HepG2 (cell line): ENCODE results near the gene PFN1. TPM values are rescaled to one million over a fixed set of nuclear protein-coding genes. Genes with fewer than 3 reads are reported as not detected.

Source experiments
- CENPX ChIP-seq: sonication (generic); formaldehyde crosslinking; IDR thresholded peaks from 2 replicates; pipeline ENCODE4 v1.9.0; 2021; ENCODE audit warnings: mild to moderate bottlenecking, missing genetic modification reagents, moderate library complexity
- CERS6 ChIP-seq: sonication (generic); formaldehyde crosslinking; IDR thresholded peaks from 2 replicates; pipeline ENCODE4 v1.5.0; 2020; ENCODE audit warnings: missing genetic modification reagents
- CHD4 ChIP-seq: fragments of 200-600 bp; sonication (generic); IDR thresholded peaks from 2 replicates; pipeline ENCODE4 v1.7.0; 2017; ENCODE audit warnings: mild to moderate bottlenecking, low read length, borderline replicate concordance
- HCFC1 ChIP-seq: fragments of 150-350 bp; IDR thresholded peaks from 2 replicates; pipeline ENCODE4 v1.6.1; 2014; ENCODE audit warnings: low read depth, low read length
- HNRNPH1 ChIP-seq: fragments of 200-400 bp; formaldehyde crosslinking; optimal IDR thresholded peaks from 2 replicates; pipeline ENCODE3; 2017; ENCODE audit warnings: mild to moderate bottlenecking, low read depth, low read length
- HOXD1 ChIP-seq: sonication (generic); formaldehyde crosslinking; IDR thresholded peaks from 2 replicates; pipeline ENCODE4 v1.5.0; 2020; ENCODE audit warnings: missing genetic modification reagents
- KAT2B ChIP-seq: fragments of 150-350 bp; IDR thresholded peaks from 2 replicates; pipeline ENCODE4 v1.6.1; 2014; ENCODE audit warnings: low read depth, low read length, borderline replicate concordance
- PBX2 ChIP-seq: IDR thresholded peaks from 2 replicates; pipeline ENCODE4 v1.6.1; 2016; ENCODE audit warnings: control low read depth
- POLR2A ChIP-seq, 2 experiments: IDR thresholded peaks; 2 replicates each; pipeline ENCODE4 v1.6.1; 2011; ENCODE audit warnings: low read depth in 2 of 2, low read length in 2 of 2, mild to moderate bottlenecking in 1 of 2, moderate library complexity in 1 of 2; ENCODE audit not compliant: insufficient read depth in 1 of 2
- ZNF354B ChIP-seq: sonication (generic); formaldehyde crosslinking; IDR thresholded peaks from 2 replicates; pipeline ENCODE4 v1.8.0; 2022; ENCODE audit warnings: mild to moderate bottlenecking, missing genetic modification reagents
- ZNF367 ChIP-seq: sonication (generic); formaldehyde crosslinking; IDR thresholded peaks from 2 replicates; pipeline ENCODE4 v1.4.0; 2020; ENCODE audit warnings: missing genetic modification reagents, borderline replicate concordance
- ZNF556 ChIP-seq: sonication (generic); formaldehyde crosslinking; IDR thresholded peaks from 2 replicates; pipeline ENCODE4 v1.4.0; 2020; ENCODE audit warnings: mild to moderate bottlenecking, missing genetic modification reagents, borderline replicate concordance
- ZNF619 ChIP-seq: sonication (generic); formaldehyde crosslinking; IDR thresholded peaks from 2 replicates; pipeline ENCODE4 v1.4.0; 2020; ENCODE audit warnings: mild to moderate bottlenecking, missing genetic modification reagents
- ZUFSP ChIP-seq: sonication (generic); formaldehyde crosslinking; IDR thresholded peaks from 2 replicates; pipeline ENCODE4 v1.9.0; 2021; ENCODE audit warnings: missing genetic modification reagents, mild to moderate bottlenecking, borderline replicate concordance
- polyA plus RNA-seq, 8 experiments: library from polyadenylated mRNA; depleted of rRNA in 3 of 8; stranded (reverse) in 7 of 8; unstranded in 1 of 8; fragments of >200 nt; fragmentation: Illumina TruSeq in 4 of 8; extraction: Trizol in 4 of 8; gene quantifications; 2 replicates each; pipeline versions ENCODE4 v1.2.1 to v1.2.3, GENCODE V29; 2011 to 2016; ENCODE audit warnings: low read depth in 4 of 8, missing spikeins in 1 of 8, mixed read lengths in 1 of 8; ENCODE audit not compliant: insufficient read depth in 1 of 8
- total RNA-seq, 5 experiments: library from RNA; depleted of rRNA; stranded (reverse); fragments of >200 nt; fragmentation: Illumina TruSeq; extraction: Trizol; gene quantifications; 2 replicates each; pipeline ENCODE4 v1.2.3, GENCODE V29; 2016; ENCODE audit warnings: low read depth in 1 of 5
- TF ChIP-seq, protein P1 (sequence below), 2 experiments: sonication (generic) in 1 of 2; formaldehyde crosslinking in 1 of 2; IDR thresholded peaks; 2 replicates each; pipeline versions ENCODE4 v1.5.1 to v1.6.1; 2011 to 2020; ENCODE audit warnings: borderline replicate concordance in 1 of 2, low read depth in 1 of 2, low read length in 1 of 2, mild to moderate bottlenecking in 1 of 2, missing genetic modification reagents in 1 of 2, moderate library complexity in 1 of 2
- TF ChIP-seq, protein P2 (sequence below): sonication (generic); formaldehyde crosslinking; IDR thresholded peaks from 2 replicates; pipeline ENCODE4 v1.4.0; 2020; ENCODE audit warnings: missing genetic modification reagents, borderline replicate concordance

Gene PFN1
- total and polyA plus RNA-seq, 2 of the 13 experiments (the other 11 are each of a cell fraction or from before 2014, with no cell fraction given) = 494 to 613 TPM

DNA sequence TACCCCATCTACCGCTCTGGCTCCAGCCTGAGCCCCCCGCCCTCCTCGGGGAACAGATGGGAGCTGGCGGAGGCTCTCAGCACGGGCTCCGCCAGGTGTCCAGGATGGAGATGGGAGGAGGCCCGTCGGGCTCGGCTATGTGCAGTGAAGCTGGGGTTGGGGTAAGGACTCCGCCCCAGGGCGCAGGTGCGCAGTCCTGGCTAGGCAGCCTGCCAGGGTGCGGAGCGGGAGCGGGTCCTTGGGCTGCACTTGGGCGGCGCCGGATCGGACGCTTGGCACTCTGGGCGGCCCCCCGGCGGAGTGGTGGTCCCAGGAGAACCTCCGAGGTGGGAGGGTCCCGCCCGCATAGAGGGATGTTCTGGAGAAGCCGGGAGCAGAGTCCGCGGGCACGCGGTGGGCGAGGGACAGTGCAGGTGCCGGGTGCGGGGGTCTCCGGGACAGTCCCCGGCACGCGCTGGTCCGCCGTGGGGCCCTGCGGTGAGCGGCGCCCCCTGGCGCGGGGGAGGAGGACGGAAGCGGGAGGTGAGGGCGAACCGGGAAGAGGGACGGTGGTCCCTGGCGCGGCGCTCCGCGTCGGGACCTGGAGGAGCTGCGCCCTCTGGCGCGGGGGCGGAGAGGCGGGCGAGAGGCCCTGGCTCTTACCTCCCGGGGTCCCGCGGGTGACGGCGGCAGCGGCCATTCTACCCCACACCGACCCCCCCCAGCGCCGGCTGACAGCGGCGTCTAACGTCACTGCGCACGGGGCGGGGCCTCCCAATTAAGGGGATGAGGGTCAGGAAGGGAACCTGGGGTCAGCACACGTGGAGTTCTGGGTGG is 38.8 kb upstream of the PFN1 start, which contains the start of gene CAMTA2 (continued):
- TF ChIP-seq ZNF367 (no peak), CHD4 (0 out of 2 replicates have a peak, but pooled peaks have one; percentile 31), KAT2B (no peak), HCFC1 (no peak), CENPX (CRISPR knock-in tag) (no peak), ZNF556 (CRISPR knock-in tag) (no peak), CERS6 (CRISPR knock-in tag) (no peak), POLR2A (IDR thresholded peaks at IDR 0.05; ENCODE audit: insufficient read depth in 1 of 2, low read depth in 2 of 2, low read length in 2 of 2) (peak in 1 of 2 experiments; percentile 12; a peak in 2 of 4 replicates), ZNF619 (no peak), HOXD1 (CRISPR knock-in tag) (no peak; the same call in 1 of the 2 replicates), ZNF354B (CRISPR knock-in tag) (no peak), HNRNPH1 (peak; percentile 72), PBX2 (CRISPR knock-in tag) (no peak), ZUFSP (CRISPR knock-in tag) (no peak)
- TF ChIP-seq, protein P1, sequence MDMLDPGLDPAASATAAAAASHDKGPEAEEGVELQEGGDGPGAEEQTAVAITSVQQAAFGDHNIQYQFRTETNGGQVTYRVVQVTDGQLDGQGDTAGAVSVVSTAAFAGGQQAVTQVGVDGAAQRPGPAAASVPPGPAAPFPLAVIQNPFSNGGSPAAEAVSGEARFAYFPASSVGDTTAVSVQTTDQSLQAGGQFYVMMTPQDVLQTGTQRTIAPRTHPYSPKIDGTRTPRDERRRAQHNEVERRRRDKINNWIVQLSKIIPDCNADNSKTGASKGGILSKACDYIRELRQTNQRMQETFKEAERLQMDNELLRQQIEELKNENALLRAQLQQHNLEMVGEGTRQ (IDR thresholded peaks at IDR 0.05; ENCODE audit: low read depth, low read length) = no peak
- TF ChIP-seq, protein P1 (CRISPR knock-in tag; IDR thresholded peaks at IDR 0.05; ENCODE audit: borderline replicate concordance) = peak; percentile 65; the same call in 1 of the 2 replicates
- TF ChIP-seq, protein P2, sequence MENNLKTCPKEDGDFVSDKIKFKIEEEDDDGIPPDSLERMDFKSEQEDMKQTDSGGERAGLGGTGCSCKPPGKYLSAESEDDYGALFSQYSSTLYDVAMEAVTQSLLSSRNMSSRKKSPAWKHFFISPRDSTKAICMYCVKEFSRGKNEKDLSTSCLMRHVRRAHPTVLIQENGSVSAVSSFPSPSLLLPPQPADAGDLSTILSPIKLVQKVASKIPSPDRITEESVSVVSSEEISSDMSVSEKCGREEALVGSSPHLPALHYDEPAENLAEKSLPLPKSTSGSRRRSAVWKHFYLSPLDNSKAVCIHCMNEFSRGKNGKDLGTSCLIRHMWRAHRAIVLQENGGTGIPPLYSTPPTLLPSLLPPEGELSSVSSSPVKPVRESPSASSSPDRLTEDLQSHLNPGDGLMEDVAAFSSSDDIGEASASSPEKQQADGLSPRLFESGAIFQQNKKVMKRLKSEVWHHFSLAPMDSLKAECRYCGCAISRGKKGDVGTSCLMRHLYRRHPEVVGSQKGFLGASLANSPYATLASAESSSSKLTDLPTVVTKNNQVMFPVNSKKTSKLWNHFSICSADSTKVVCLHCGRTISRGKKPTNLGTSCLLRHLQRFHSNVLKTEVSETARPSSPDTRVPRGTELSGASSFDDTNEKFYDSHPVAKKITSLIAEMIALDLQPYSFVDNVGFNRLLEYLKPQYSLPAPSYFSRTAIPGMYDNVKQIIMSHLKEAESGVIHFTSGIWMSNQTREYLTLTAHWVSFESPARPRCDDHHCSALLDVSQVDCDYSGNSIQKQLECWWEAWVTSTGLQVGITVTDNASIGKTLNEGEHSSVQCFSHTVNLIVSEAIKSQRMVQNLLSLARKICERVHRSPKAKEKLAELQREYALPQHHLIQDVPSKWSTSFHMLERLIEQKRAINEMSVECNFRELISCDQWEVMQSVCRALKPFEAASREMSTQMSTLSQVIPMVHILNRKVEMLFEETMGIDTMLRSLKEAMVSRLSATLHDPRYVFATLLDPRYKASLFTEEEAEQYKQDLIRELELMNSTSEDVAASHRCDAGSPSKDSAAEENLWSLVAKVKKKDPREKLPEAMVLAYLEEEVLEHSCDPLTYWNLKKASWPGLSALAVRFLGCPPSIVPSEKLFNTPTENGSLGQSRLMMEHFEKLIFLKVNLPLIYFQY = peak; percentile 65; the same call in 1 of the 2 replicates
